CD4-positive, CD25-positive, alpha-beta regulatory T cell (primary cell): ENCODE measurements around the gene SLC12A6. TPM values are rescaled to one million over a fixed set of nuclear protein-coding genes. Genes with fewer than 3 reads are reported as not detected.
A peak's percentile ranks its signal among the peaks of the same experiment; 100 is the strongest.

Experiments
- ATAC-seq, 2 donors: fragments of 150-1000 bp; cut with Tn5 transposase; one replicate each; pipeline ENCODE4 v1.10.0; 2021; ENCODE audit warnings: low read depth in 2 of 2, moderate number of reproducible peaks in 2 of 2, moderate library complexity in 1 of 2
- DNase-seq, 3 donors: peaks; one replicate each; pipeline versions ENCODE4 v3.0.0 to v3.0.0-alpha.2; 2012 to 2022; ENCODE audit warnings: mixed read lengths in 1 of 3
- H3K27ac ChIP-seq: one replicate; pipeline ENCODE4 v1.7.0; 2013; ENCODE audit warnings: mild to moderate bottlenecking, low read length; ENCODE audit not compliant: insufficient read depth, poor library complexity, severe bottlenecking
- H3K27me3 ChIP-seq: one replicate; pipeline ENCODE4 v1.7.0; 2013; ENCODE audit warnings: low read length; ENCODE audit not compliant: control insufficient read depth, insufficient read depth
- H3K36me3 ChIP-seq: one replicate; pipeline ENCODE4 v1.7.0; 2013; ENCODE audit warnings: mild to moderate bottlenecking, low read length, moderate library complexity; ENCODE audit not compliant: control insufficient read depth, insufficient read depth
- H3K4me1 ChIP-seq: 2 replicates; pipeline ENCODE4 v1.7.0; 2013; ENCODE audit warnings: mild to moderate bottlenecking, low read length; ENCODE audit not compliant: insufficient read depth, control insufficient read depth, poor library complexity, severe bottlenecking
- H3K4me3 ChIP-seq: one replicate; pipeline ENCODE4 v1.7.0; 2013; ENCODE audit warnings: low read depth, mild to moderate bottlenecking, low read length, moderate library complexity
- H3K9me3 ChIP-seq, 2 experiments: 1 replicate in 1 of 2; 2 replicates in 1 of 2; pipeline ENCODE4 v1.7.0; 2013; ENCODE audit warnings: low read length in 2 of 2, mild to moderate bottlenecking in 1 of 2, moderate library complexity in 1 of 2; ENCODE audit not compliant: control insufficient read depth in 2 of 2
- H3K27ac Mint-ChIP-seq, 3 donors: one replicate each; pipeline ENCODE4 v1.8.0; 2020 to 2022; ENCODE audit warnings: mild to moderate bottlenecking in 3 of 3, mixed read lengths in 3 of 3, moderate library complexity in 2 of 3
- H3K27me3 Mint-ChIP-seq: one replicate; pipeline ENCODE4 v1.8.0; 2022; ENCODE audit warnings: mild to moderate bottlenecking, mixed read lengths
- H3K36me3 Mint-ChIP-seq: one replicate; pipeline ENCODE4 v1.8.0; 2020; ENCODE audit warnings: mixed read lengths
- H3K4me1 Mint-ChIP-seq, 4 donors: one replicate each; pipeline ENCODE4 v1.8.0; 2020 to 2022; ENCODE audit warnings: mixed read lengths in 4 of 4, mild to moderate bottlenecking in 1 of 4
- H3K4me3 Mint-ChIP-seq, 4 donors: one replicate each; pipeline ENCODE4 v1.8.0; 2020 to 2022; ENCODE audit warnings: mild to moderate bottlenecking in 4 of 4, mixed read lengths in 4 of 4, moderate library complexity in 3 of 4
- H3K9me3 Mint-ChIP-seq, 7 donors: one replicate each; pipeline ENCODE4 v1.8.0; 2020 to 2022; ENCODE audit warnings: mixed read lengths in 7 of 7, mild to moderate bottlenecking in 3 of 7, moderate library complexity in 2 of 7
- polyA plus RNA-seq, 4 donors: library from polyadenylated mRNA; unstranded; fragments of 300-500 nt; fragmentation: Illumina TruSeq; gene quantifications; one replicate each; pipeline ENCODE4 v1.2.3, GENCODE V29; 2021
- total RNA-seq: library from RNA; stranded (reverse); gene quantifications from one replicate; pipeline ENCODE4 v1.2.3, GENCODE V29; 2022

The SLC12A6 gene
- total and polyA plus RNA-seq, 5 donors from 2014 or later = 14.1 to 150 (median 14.7) TPM

DNA sequence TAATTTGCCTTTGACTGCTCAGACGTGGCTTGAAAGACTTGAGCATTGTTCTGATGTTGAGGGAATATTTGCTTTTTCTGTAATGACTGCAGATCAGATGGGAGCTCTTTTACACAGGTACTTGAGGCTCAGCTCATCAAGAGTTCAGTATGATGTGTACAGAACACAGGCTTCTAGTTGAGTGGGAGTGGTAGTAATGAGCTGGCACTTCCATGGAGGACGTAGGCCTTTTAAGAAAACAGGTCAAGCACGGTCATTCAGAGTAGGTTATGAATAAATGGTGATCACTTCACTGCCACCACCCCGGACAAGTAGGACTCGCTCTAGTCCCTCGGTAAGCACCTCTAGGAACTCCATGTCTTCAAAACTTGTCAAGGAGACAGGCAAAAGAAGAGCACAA is 104.0 kb downstream of the SLC12A6 start:
- Mint-ChIP-seq H3K27ac (peak overlapping the region in 1 of 3 donors; percentile 79), H3K27me3 (no peaks in the 10 kb centered on the region), H3K36me3 (peaks cover 41% of the 10 kb centered on the region), H3K4me1 (no peaks in the 10 kb centered on the region), H3K4me3 (no peak overlapping the region), H3K9me3 (no peaks in the 10 kb centered on the region)
- H3K4me3 ChIP-seq = no peak overlapping the region
- no peaks in the 10 kb centered on the region for H3K9me3 ChIP-seq
- no peak for DNase-seq
- ATAC-seq = no peak
- no peaks in the 10 kb centered on the region for H3K4me1 ChIP-seq
- H3K27me3 ChIP-seq = no peaks in the 10 kb centered on the region
- peaks cover 86% of the 10 kb centered on the region for H3K36me3 ChIP-seq
- H3K27ac ChIP-seq = no peak overlapping the region

DNA sequence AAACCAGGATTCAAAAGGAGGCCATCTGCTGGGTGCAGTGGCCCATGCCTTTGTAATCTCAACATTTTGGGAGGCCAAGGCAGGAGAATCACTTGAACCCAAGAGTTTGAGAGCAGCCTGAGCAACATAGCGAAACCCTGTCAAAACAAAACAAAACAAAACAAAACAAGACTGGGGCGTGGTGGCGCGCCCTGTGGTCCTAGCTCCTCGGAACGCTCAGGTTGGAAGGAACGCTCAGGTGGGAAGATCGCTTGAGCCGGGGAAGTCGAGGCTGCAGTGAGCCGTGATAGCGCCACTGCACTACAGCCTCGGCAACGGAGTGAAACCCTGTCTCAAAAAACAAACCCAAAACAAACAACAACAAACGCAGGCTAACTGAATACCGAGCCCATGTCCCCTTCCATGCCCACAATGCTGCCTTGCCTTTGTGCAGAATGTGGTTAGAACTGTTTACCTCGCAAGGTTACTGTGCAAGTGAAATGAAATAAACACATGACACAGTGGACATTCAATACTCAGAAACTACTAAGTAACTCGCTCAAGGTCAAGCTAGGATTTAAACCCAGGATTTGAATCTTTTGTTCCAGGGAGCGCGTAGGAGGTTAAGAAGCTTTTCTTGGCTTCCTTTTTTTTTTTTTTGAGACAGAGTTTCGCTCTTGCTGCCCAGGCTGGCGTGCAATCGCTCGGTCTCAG is 113.5 kb downstream of the SLC12A6 start:
- Mint-ChIP-seq H3K27ac (peak overlapping the region; percentile 97 to 100 (median 98)), H3K36me3 (peaks cover 24% of the 10 kb centered on the region), H3K27me3 (peaks cover 14% of the 10 kb centered on the region), H3K4me3 (peak overlapping the region; percentile 91 to 99 (median 96)), H3K9me3 (peaks cover 0 to 2% (median 0%) of the 10 kb centered on the region in 7 donors), H3K4me1 (peaks cover 22 to 38% (median 28%) of the 10 kb centered on the region in 4 donors)
- peak overlapping the region; percentile 88 for H3K27ac ChIP-seq
- peak overlapping the region; percentile 95 for H3K4me3 ChIP-seq
- no peaks in the 10 kb centered on the region for H3K27me3 ChIP-seq
- H3K9me3 ChIP-seq = no peaks in the 10 kb centered on the region
- peaks cover 10% of the 10 kb centered on the region for H3K4me1 ChIP-seq
- DNase-seq (peak in 1 of 3 donors; percentile 23), ATAC-seq (no peak)
- peaks cover 18% of the 10 kb centered on the region for H3K36me3 ChIP-seq

DNA sequence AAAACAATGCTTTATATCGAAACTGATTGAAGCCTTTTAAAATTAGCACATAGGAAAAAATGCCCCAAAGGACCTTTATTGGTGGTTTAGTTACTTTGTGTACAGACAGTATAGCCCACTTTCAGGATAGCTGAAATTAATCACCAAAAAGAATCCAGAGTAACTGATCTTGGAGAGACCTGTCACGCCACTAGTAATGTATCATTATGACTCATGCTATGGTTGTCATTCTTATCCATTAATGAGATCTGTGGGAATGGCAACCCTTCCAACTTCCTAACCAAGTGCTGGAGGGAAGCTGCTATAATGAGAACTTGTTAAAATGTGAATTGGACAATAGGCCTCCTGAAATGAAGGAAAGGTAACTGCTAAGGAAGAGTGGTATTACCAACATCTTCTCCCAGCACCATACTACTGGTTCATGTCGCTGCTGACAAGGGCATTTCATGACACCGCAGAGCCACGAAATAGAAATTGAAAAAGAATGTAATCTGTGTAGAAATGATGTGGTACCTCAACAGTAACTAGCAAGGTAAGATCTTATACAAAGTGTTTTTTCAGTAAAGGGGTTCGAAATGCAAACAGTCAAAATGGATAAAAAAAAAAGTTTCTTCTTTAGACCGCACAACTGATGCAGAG is 119.9 kb downstream of the SLC12A6 start:
- Mint-ChIP-seq H3K9me3 (no peaks in the 10 kb centered on the region), H3K36me3 (no peaks in the 10 kb centered on the region), H3K4me3 (no peak overlapping the region), H3K27ac (no peak overlapping the region), H3K4me1 (peaks cover 0 to 3% (median 0%) of the 10 kb centered on the region in 4 donors), H3K27me3 (peaks cover 18% of the 10 kb centered on the region)
- DNase-seq (no peak), ATAC-seq (no peak)
- H3K4me3 ChIP-seq = no peak overlapping the region
- H3K9me3 ChIP-seq = no peaks in the 10 kb centered on the region
- H3K27me3 ChIP-seq = peaks cover 3% of the 10 kb centered on the region
- no peaks in the 10 kb centered on the region for H3K36me3 ChIP-seq
- no peak overlapping the region for H3K27ac ChIP-seq
- H3K4me1 ChIP-seq = no peaks in the 10 kb centered on the region

DNA sequence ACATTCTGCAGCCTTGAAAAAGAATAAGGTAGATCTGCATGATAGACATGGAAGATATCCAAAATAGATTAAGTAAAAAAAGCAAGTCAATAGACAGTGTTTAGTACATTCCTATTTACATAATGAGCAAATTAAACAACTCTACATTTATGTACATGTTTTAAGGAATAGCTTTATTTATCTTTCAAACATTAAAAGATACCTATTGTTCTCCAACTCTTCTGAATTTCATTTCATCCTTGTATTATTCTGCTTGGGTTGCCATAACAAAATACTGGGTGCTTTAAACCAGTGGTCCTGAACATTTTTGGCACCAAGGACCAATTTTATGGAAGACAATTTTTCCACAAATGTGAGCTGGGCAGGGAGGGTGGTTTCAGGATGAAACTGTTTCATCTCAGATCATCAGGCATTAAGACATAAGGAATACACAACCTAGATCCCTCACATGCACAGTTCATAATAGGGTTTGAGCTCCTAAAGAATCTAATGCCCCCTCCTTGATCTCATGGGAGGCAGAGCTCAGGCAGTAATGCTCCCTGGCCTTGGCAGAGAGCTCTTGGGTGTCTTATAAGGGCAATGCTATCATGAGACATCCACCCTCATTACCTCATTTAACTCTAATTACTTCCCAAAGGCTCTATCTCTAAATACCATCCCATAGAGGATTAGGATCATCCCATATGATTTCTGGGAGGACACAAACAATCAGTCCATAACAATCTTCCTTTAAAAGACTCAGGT is 120.9 kb downstream of the SLC12A6 start:
- H3K4me3 ChIP-seq = no peak overlapping the region
- H3K27me3 ChIP-seq = peaks cover 3% of the 10 kb centered on the region
- H3K27ac Mint-ChIP-seq = no peak overlapping the region
- no peak overlapping the region for H3K27ac ChIP-seq
- ATAC-seq = no peak
- no peaks in the 10 kb centered on the region for H3K9me3 Mint-ChIP-seq
- H3K4me1 ChIP-seq = no peaks in the 10 kb centered on the region
- peaks cover 21% of the 10 kb centered on the region for H3K27me3 Mint-ChIP-seq
- H3K9me3 ChIP-seq = no peaks in the 10 kb centered on the region
- H3K4me3 Mint-ChIP-seq = no peak overlapping the region
- no peak for DNase-seq
- H3K36me3 ChIP-seq = no peaks in the 10 kb centered on the region
- H3K36me3 Mint-ChIP-seq = no peaks in the 10 kb centered on the region
- H3K4me1 Mint-ChIP-seq = peaks cover 0 to 5% (median 0%) of the 10 kb centered on the region in 4 donors

DNA sequence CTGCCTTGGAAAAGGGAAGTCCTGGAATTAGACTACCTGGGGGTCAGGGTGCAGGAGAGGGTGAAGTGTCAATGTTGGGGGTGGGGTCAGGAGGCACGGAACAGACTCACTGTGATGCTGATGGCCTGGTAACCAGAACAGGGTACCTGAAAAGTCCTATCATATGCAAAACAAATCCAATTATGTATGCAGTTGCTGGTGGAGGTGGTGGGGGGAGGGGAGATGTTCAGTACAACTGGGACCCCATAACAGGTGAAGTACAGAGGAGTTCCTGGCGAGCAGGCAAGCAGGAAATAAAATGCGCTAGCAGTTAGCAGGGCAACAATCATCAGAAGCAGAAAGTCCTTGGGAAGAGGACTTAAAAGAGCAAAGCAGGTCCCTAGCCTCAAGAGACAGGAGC is 123.4 kb downstream of the SLC12A6 start:
- H3K36me3 Mint-ChIP-seq = no peaks in the 10 kb centered on the region

DNA sequence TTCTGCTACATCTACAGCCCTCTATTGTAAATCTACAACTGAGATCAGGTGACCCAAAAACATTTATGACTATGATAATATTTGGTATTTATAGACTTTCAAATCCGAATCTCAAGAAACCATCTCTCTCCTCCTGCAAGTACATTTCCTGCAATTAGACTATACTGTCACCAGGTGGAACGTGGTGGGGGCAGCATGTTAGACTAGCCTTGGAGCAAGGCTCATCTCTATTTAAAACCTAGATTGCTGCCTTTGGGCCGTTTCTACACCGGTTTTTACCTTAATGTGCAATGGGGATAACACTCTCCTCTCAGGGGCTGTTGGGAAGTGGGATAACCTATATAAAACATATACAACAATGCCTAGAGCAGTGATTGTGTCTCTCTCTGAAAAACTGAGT is 123.9 kb downstream of the SLC12A6 start:
- no peak overlapping the region for H3K27ac Mint-ChIP-seq
- H3K27ac ChIP-seq = no peak overlapping the region
- DNase-seq = no peak
- peaks cover 14% of the 10 kb centered on the region for H3K27me3 Mint-ChIP-seq
- no peaks in the 10 kb centered on the region for H3K36me3 Mint-ChIP-seq
- peaks cover 3% of the 10 kb centered on the region for H3K27me3 ChIP-seq
- H3K4me1 ChIP-seq = peaks cover 12% of the 10 kb centered on the region
- no peaks in the 10 kb centered on the region for H3K9me3 Mint-ChIP-seq
- H3K4me1 Mint-ChIP-seq = peaks cover 2 to 11% (median 7%) of the 10 kb centered on the region in 4 donors
- no peak overlapping the region for H3K4me3 Mint-ChIP-seq
- H3K9me3 ChIP-seq = no peaks in the 10 kb centered on the region
- no peaks in the 10 kb centered on the region for H3K36me3 ChIP-seq
- H3K4me3 ChIP-seq = no peak overlapping the region
- ATAC-seq = no peak

More for the DNA sequence above, 123.4 kb downstream of the SLC12A6 start:
- H3K9me3 Mint-ChIP-seq = no peaks in the 10 kb centered on the region
- Histone ChIP-seq H3K36me3 (no peaks in the 10 kb centered on the region), H3K27ac (no peak overlapping the region), H3K27me3 (peaks cover 3% of the 10 kb centered on the region), H3K4me1 (peaks cover 8% of the 10 kb centered on the region), H3K9me3 (no peaks in the 10 kb centered on the region), H3K4me3 (no peak overlapping the region)
- H3K27ac Mint-ChIP-seq = peak overlapping the region in 1 of 3 donors; percentile 55
- H3K4me1 Mint-ChIP-seq = peaks cover under 1 to 7% (median 4%) of the 10 kb centered on the region in 4 donors
- no peak overlapping the region for H3K4me3 Mint-ChIP-seq
- H3K27me3 Mint-ChIP-seq = peaks cover 14% of the 10 kb centered on the region
- ATAC-seq (no peak), DNase-seq (no peak)

DNA sequence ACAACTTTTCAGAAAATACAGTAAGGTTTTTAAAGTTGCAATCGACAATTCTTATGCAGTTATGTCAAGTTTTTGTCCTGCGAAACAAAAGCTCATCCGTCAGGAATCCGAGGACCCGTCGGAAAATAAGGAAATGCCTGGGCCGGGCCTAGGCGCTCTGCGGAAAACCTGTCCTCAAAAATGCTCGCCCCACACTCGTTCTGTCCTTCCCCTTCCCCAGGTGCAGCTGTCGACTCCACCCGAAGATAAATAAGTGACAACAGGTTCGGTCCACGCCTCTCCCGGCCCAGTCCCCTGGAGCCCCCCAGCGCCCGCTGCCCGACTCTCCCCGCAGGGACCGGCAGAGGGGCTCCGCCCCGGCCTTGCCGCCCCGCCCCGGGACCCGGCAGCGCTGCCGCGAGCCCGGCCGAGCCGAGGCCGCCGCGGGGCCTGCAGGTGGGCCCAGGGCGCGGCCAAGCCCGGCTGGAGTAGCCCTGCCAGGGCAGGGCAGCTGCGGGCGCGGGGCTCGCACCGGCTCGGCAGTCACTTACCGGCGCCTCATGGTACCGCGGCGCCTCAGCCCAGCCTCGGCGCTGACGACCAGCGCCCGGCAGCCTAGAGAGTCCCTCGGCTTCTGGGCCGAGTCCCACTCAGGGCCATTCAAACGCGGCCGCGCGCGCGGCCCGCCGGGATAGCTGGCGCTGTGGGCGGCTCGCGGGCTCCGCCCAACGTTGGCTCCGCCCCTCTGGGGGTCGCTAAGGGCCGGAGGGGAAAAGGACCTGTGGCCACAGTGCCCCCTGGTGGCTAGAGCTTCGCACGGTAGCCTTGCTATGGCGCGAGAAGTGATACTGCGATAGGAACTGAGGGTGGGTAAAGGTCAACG is 127.9 kb downstream of the SLC12A6 start, which contains the start of gene KATNBL1:
Gene KATNBL1, minus strand, starts transcription at position 676 of the 862 bp plus-strand sequence. CDS start 46,420 bp downstream, outside the sequence.
- Mint-ChIP-seq H3K9me3 (no peaks in the 10 kb centered on the region), H3K4me1 (peaks cover 15 to 24% (median 19%) of the 10 kb centered on the region in 4 donors), H3K27ac (peak within 1 kb of the TSS; percentile 75 to 91 (median 82)), H3K36me3 (peaks cover 7% of the 10 kb centered on the region), H3K4me3 (peak within 1 kb of the TSS; percentile 90 to 97 (median 92)), H3K27me3 (peaks cover 5% of the 10 kb centered on the region)
- Histone ChIP-seq H3K9me3 (no peaks in the 10 kb centered on the region), H3K4me3 (peak within 1 kb of the TSS; percentile 80), H3K4me1 (peaks cover 20% of the 10 kb centered on the region), H3K36me3 (no peaks in the 10 kb centered on the region), H3K27ac (peak within 1 kb of the TSS; percentile 61), H3K27me3 (no peaks in the 10 kb centered on the region)
- peak; percentile 93 to 94 for ATAC-seq
- peak; percentile 90 to 95 (median 91) for DNase-seq
